GM12878 (cell line): ENCODE measurements around the gene RUNDC3A. TPM values are rescaled to one million over a fixed set of nuclear protein-coding genes. Genes with fewer than 3 reads are reported as not detected.

ENCODE experiments used
- ATAC-seq: fragments of 200-7000 bp; cut with Tn5 transposase; 3 replicates; pipeline ENCODE4 v1.9.1; 2020; ENCODE audit warnings: mild to moderate bottlenecking, moderate library complexity
- BruUV-seq: library from RNA; stranded (reverse); fragments of 400-500 nt; replicated peaks from 2 replicates; lab custom pipeline; 2021; lab: Mats Ljungman, UMichigan
- CTCF ChIA-PET: fragments of 300-600 bp; sonication (Branson Sonifier 250); formaldehyde crosslinking; extraction: SDS; loops from one replicate; lab custom pipeline; 2021; ENCODE audit warnings: inconsistent platforms; lab: Yijun Ruan, JAX
- POLR2A ChIA-PET: fragments of 350-600 bp; formaldehyde crosslinking; extraction: SDS; loops from one replicate; lab custom pipeline; 2021; ENCODE audit warnings: inconsistent platforms; lab: Charles Lee
- RAD21 ChIA-PET: fragments of 300-600 bp; sonication (Branson Sonifier 250); formaldehyde crosslinking; loops from one replicate; lab custom pipeline; 2023; ENCODE audit warnings: antibody characterized with exemption; ENCODE audit not compliant: unreplicated experiment; lab: Charles Lee
- SMC1A ChIA-PET: fragments of 300-600 bp; sonication (Branson Sonifier 250); formaldehyde crosslinking; loops from one replicate; lab custom pipeline; 2023; ENCODE audit not compliant: unreplicated experiment, uncharacterized antibody; lab: Charles Lee
- DNase-seq: peaks from one replicate; pipeline ENCODE4 v3.0.0-alpha.2; 2011; ENCODE audit warnings: low read depth, low spot score
- FAIRE-seq: peaks from 3 replicates; lab custom pipeline; 2011; peaks lifted over from hg19 to GRCh38; lab: Jason Lieb, UNC
- H2AFZ ChIP-seq: 2 replicates; pipeline ENCODE4 v1.6.0; 2011; ENCODE audit warnings: low read depth, low read length, control low read depth; ENCODE audit not compliant: control insufficient read depth
- H3K27ac ChIP-seq: 2 replicates; pipeline ENCODE4 v1.5.1; 2011; ENCODE audit warnings: control low read depth; ENCODE audit not compliant: control insufficient read depth, insufficient read depth
- H3K27me3 ChIP-seq, 2 experiments: replicated peaks in 1 of 2; 2 replicates each; pipeline versions ENCODE4 v1.6.0 to v1.6.1; 2011; ENCODE audit warnings: low read length in 1 of 2; ENCODE audit not compliant: control insufficient read depth in 2 of 2, insufficient read depth in 2 of 2
- H3K36me3 ChIP-seq, 2 experiments: 2 replicates each; pipeline ENCODE4 v1.5.1; 2011; ENCODE audit warnings: low read length in 1 of 2; ENCODE audit not compliant: control insufficient read depth in 2 of 2, insufficient read depth in 2 of 2
- H3K4me1 ChIP-seq: 2 replicates; pipeline ENCODE4 v1.6.1; 2011; ENCODE audit warnings: mild to moderate bottlenecking, low read length, moderate library complexity, mixed read lengths; ENCODE audit not compliant: control insufficient read depth, insufficient read depth
- H3K4me2 ChIP-seq: 2 replicates; pipeline ENCODE4 v1.6.0; 2011; ENCODE audit warnings: control low read depth; ENCODE audit not compliant: control insufficient read depth, insufficient read depth
- H3K4me3 ChIP-seq: fragments of 200-600 bp; sonication (generic); 2 replicates; pipeline ENCODE4 v1.5.1; 2016
- H3K79me2 ChIP-seq: 2 replicates; pipeline ENCODE4 v1.6.0; 2011; ENCODE audit warnings: low read length; ENCODE audit not compliant: control insufficient read depth, insufficient read depth
- H3K9ac ChIP-seq: 2 replicates; pipeline ENCODE4 v1.8.0; 2011; ENCODE audit warnings: low read length, control low read depth, mixed read lengths; ENCODE audit not compliant: control insufficient read depth, insufficient read depth
- H3K9me3 ChIP-seq: replicated peaks from 3 replicates; pipeline ENCODE4 v1.5.1; 2011; ENCODE audit warnings: mild to moderate bottlenecking, low read length; ENCODE audit not compliant: control insufficient read depth, insufficient read depth
- H4K20me1 ChIP-seq: 2 replicates; pipeline ENCODE4 v1.6.0; 2011; ENCODE audit not compliant: control insufficient read depth, insufficient read depth
- BACH1 ChIP-seq: fragments of 450-650 bp; IDR thresholded peaks from 2 replicates; pipeline ENCODE4 v1.6.1; 2017; ENCODE audit warnings: mild to moderate bottlenecking, borderline replicate concordance
- BCL3 ChIP-seq: IDR thresholded peaks from 2 replicates; pipeline ENCODE4 v1.6.1; 2011; ENCODE audit warnings: borderline replicate concordance, low read depth, mild to moderate bottlenecking, moderate library complexity, low read length; ENCODE audit not compliant: insufficient read depth, poor library complexity, severe bottlenecking
- HDAC2 ChIP-seq: fragments of 200-600 bp; sonication (generic); IDR thresholded peaks from 2 replicates; pipeline ENCODE4 v1.6.1; 2017
- KDM1A ChIP-seq: fragments of 200-600 bp; sonication (generic); IDR thresholded peaks from 2 replicates; pipeline ENCODE4 v1.6.1; 2016; ENCODE audit warnings: borderline replicate concordance
- RB1 ChIP-seq: fragments of 450-650 bp; formaldehyde crosslinking; IDR thresholded peaks from 2 replicates; pipeline ENCODE4 v1.6.1; 2017; ENCODE audit warnings: mild to moderate bottlenecking, borderline replicate concordance
- WRNIP1 ChIP-seq: IDR thresholded peaks from 2 replicates; pipeline ENCODE4 v1.6.1; 2011; ENCODE audit warnings: low read depth, low read length, improper control_type of control experiment, borderline replicate concordance
- WGBS: methylation state at CpG from one replicate; pipeline ENCODE4 v1.1.6; 2016; ENCODE audit warnings: low lambda C conversion rate; ENCODE audit not compliant: insufficient replicate concordance, insufficient coverage; ENCODE audit errors: missing lambda C conversion rate; 5-methylcytosine and 5-hydroxymethylcytosine counted together
- in situ Hi-C: fragments of 300-500 bp; cut with MboI; formaldehyde crosslinking; loops from 9 replicates; pipeline ENCODE4 v1.14.3; 2018; ENCODE audit warnings: mixed read lengths
- intact Hi-C: fragments of 100-400 bp; cut with micrococcal nuclease; formaldehyde crosslinking; loops from one replicate; pipeline ENCODE4 v1.14.2; 2022; ENCODE audit not compliant: unreplicated experiment
- polyA plus RNA-seq, 11 experiments: library from polyadenylated mRNA; depleted of rRNA in 4 of 11; unstranded in 6 of 11; stranded (reverse) in 5 of 11; fragments of >200 nt; fragmentation: Nextera tagmentation in 4 of 11; fragmentation: Illumina TruSeq in 1 of 11; extraction: Ambion mirVana in 4 of 11; extraction: Trizol in 1 of 11; gene quantifications; 1 replicate in 1 of 11; 2 replicates in 10 of 11; pipeline versions ENCODE4 v1.2.1 to v1.2.3, GENCODE V29; 2011 to 2016; ENCODE audit warnings: inconsistent platforms in 2 of 11, missing spikeins in 2 of 11, low read depth in 1 of 11
- total RNA-seq, 4 experiments: library from RNA; depleted of rRNA in 3 of 4; stranded (reverse); fragments of >200 nt in 3 of 4; fragmentation: Illumina TruSeq in 1 of 4; extraction: Trizol in 1 of 4; gene quantifications; 2 replicates each; pipeline versions ENCODE4 v1.2.1 to v1.2.3, GENCODE V29; 2013 to 2021

The RUNDC3A gene
- total and polyA plus RNA-seq, 10 of the 15 experiments (the other 5 are each of a cell fraction or from before 2014, with no cell fraction given) = 0.07 to 0.17 TPM; not detected in 8

- CTCF ChIA-PET = interaction anchor here (1.1 to 1.6 kb wide), 3 partner anchors 9 to 146 kb away, joined by 3 to 4 read pairs (median 3); no protein-coding TSS in a partner anchor
- RAD21 ChIA-PET = interaction anchor here (1.2 to 1.5 kb wide), 2 partner anchors 146 to 168 kb away, joined by 3 read pairs; no protein-coding TSS in a partner anchor
- SMC1A ChIA-PET = no interaction called here
- Histone ChIP-seq H3K9ac (no peak overlapping the region), H3K4me2 (no peak overlapping the region), H3K4me3 (no peak overlapping the region), H3K27me3 (no peaks in the 10 kb centered on the region; a peak in 1 of 4 replicates), H3K79me2 (peaks cover under 1% of the 10 kb centered on the region; the same call in 1 of the 2 replicates), H2AFZ (no peak overlapping the region), H3K27ac (no peak overlapping the region), H3K4me1 (peaks cover 1% of the 10 kb centered on the region), H3K9me3 (no peaks in the 10 kb centered on the region), H4K20me1 (no peaks in the 10 kb centered on the region), H3K36me3 (peaks cover 12% of the 10 kb centered on the region in 2 experiments; a peak in 3 of 4 replicates)
- ATAC-seq = no peak
- BruUV-seq = no TSS peak
- intact Hi-C loops (no loop called here), in situ Hi-C loops (no loop called here)
- POLR2A ChIA-PET = no interaction called here
- DNase-seq = no peak
- 72% methylated on average over 15 of the region's 17 CpGs for WGBS
- TF ChIP-seq HDAC2 = no peak
- TF ChIP-seq RB1 = no peak
- no peak for TF ChIP-seq WRNIP1
- no peak for TF ChIP-seq KDM1A
- TF ChIP-seq BACH1 = no peak
- no peak for FAIRE-seq
These were observed 47.3 kb downstream of the RUNDC3A start for GRCh38 chr17:44355642-44356099.

GRCh38 chr17:44356241-44356640, 47.8 kb downstream of the RUNDC3A start:
- no peak overlapping the region for H3K27ac ChIP-seq
- DNase-seq = no peak
- no peak overlapping the region for H3K9ac ChIP-seq
- no peaks in the 10 kb centered on the region for H3K79me2 ChIP-seq
- no peaks in the 10 kb centered on the region; a peak in 1 of 4 replicates for H3K27me3 ChIP-seq
- no peaks in the 10 kb centered on the region for H3K9me3 ChIP-seq
- RAD21 ChIA-PET = interaction anchor here (1.2 to 1.5 kb wide), 2 partner anchors 147 to 167 kb away, joined by 3 read pairs; no protein-coding TSS in a partner anchor
- in situ Hi-C loops (no loop called here), intact Hi-C loops (no loop called here)
- no peak overlapping the region for H3K4me2 ChIP-seq
- CTCF ChIA-PET = interaction anchor here (0.8 to 1.6 kb wide), 3 partner anchors 19 to 148 kb away, joined by 3 to 4 read pairs (median 3); no protein-coding TSS in a partner anchor
- 39% methylated on average over 11 of the region's 11 CpGs for WGBS
- no peaks in the 10 kb centered on the region for H4K20me1 ChIP-seq
- ATAC-seq = no peak
- H2AFZ ChIP-seq = no peak overlapping the region
- no peak overlapping the region for H3K4me3 ChIP-seq
- SMC1A ChIA-PET = no interaction called here
- BruUV-seq = no TSS peak
- POLR2A ChIA-PET = no interaction called here
- no peak for TF ChIP-seq BCL3
- H3K36me3 ChIP-seq = peaks cover 7 to 10% of the 10 kb centered on the region in 2 experiments; a peak in 3 of 4 replicates
- no peaks in the 10 kb centered on the region for H3K4me1 ChIP-seq
- FAIRE-seq = no peak
